ENCODE data around the gene VENTX.
A peak's percentile ranks its signal among the peaks of the same experiment; 100 is the strongest.

VENTX gene

DNA sequence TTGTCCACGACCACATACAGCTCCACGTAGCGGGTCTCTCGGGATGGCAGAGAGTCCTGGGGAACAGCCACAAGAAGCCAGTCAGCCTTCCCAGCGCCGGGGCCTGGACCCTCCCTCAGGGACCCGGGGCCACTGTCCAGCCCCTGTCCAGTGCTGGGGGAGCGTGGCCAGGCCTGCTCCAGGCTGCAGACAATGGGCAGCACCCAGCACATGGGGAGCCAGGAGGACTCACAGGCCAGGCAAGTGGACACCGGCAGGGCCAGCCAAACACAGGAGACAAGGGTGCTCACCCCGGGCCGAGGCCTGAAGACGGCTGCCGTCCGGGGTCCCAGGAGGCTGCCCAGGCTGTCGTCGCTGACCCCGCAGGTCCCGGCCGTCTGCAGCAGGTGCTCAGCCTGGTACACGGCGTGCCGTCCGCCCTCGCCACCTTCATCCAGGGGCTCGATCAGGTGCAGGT, 35.3 kb downstream of the VENTX start:
- no peak for DNase-seq (ENCODE audit: low read depth)
- no peak overlapping the region for H3K4me3 ChIP-seq (ENCODE audit: low read length)
- TF ChIP-seq, protein P1, sequence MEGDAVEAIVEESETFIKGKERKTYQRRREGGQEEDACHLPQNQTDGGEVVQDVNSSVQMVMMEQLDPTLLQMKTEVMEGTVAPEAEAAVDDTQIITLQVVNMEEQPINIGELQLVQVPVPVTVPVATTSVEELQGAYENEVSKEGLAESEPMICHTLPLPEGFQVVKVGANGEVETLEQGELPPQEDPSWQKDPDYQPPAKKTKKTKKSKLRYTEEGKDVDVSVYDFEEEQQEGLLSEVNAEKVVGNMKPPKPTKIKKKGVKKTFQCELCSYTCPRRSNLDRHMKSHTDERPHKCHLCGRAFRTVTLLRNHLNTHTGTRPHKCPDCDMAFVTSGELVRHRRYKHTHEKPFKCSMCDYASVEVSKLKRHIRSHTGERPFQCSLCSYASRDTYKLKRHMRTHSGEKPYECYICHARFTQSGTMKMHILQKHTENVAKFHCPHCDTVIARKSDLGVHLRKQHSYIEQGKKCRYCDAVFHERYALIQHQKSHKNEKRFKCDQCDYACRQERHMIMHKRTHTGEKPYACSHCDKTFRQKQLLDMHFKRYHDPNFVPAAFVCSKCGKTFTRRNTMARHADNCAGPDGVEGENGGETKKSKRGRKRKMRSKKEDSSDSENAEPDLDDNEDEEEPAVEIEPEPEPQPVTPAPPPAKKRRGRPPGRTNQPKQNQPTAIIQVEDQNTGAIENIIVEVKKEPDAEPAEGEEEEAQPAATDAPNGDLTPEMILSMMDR (IDR thresholded peaks at IDR 0.05; ENCODE audit: insufficient read depth, low read depth, low read length, missing control alignments), result no peak

DNA sequence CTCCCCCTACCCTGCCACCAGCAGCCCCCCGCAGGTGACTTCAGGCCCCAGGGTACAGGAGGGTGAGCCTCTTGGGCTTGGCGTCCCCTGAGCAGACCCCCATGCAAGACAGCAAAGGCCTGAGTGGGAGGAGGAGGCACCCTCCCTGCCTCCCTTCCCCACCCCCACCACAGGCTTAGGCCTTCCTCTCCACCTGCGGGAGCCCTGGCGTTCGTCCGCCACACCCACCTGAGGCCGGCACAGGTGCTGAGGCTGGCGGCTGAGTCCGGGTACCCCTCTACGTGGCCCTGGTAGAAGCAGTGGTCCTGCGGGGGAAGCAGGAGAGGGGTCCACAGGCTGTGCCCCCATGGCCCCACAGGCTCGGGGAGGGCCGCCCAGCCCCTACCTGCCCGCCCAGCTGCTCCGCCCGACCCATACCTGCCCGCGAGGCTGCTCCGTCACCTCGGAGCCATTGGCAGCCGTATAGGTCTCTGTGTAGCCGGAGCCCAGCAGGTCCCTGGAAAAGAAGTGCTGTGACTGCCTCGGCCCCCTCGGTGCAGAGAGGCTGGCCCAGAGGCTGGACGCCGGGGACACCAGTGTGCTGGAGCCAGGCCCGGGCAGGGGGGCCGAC, 36.0 kb downstream of the VENTX start:
- TF ChIP-seq, protein P1 (IDR thresholded peaks at IDR 0.05; ENCODE audit: insufficient read depth, low read depth, low read length, missing control alignments), result no peak
- H3K4me3 ChIP-seq (ENCODE audit: low read length), result no peak overlapping the region
- no peak for DNase-seq (ENCODE audit: low read depth)

DNA sequence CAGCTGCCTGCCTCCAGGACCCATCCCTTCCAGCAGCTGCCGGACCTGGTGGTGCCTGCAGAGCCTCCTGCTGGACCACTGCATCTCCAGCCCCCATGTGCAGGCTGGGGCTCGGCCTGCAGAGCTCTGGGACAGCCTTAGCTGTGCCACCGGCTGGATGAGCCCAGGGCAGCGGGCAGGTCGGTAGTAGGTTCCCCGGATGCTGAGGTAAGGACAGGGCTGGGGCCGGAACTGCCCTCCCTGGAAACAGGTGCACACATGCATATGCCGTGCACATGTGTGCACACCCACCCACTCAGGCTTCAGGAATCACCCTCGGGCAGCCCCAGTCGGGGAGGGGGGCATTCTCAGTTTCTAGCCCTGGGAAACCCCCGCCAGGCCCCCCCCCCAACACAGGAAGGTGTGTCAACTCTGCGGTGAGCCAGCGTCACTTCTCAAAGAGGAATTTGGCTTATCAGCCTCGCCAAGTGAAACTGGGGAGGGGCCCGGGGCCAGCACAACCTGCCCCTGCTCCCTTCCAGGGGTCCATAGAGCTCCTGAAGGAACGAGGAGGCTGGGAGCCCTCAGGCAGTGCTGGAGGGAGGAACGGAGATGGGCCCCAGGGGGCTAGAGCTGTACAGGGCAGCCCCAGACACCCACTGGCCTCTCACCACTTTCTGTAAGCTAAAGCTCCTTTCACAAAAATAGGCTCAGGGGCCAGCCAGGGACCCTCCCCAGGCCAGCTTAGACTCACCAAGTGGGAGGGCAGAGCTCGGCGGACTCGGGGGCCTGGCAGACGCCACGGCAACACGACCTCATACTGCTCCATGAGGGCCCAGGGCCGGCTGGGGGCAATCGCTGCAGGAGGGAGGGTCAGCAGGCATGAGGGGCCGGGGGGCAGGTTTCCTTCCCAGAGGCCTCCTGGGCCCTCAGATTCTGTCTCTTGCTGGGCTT, 37.4 kb downstream of the VENTX start:
- TF ChIP-seq, protein P1 (IDR thresholded peaks at IDR 0.05; ENCODE audit: insufficient read depth, low read depth, low read length, missing control alignments), result no peak
- peak; percentile 90 for DNase-seq (ENCODE audit: low read depth)
- H3K4me3 ChIP-seq (ENCODE audit: low read length), result no peak overlapping the region

DNA sequence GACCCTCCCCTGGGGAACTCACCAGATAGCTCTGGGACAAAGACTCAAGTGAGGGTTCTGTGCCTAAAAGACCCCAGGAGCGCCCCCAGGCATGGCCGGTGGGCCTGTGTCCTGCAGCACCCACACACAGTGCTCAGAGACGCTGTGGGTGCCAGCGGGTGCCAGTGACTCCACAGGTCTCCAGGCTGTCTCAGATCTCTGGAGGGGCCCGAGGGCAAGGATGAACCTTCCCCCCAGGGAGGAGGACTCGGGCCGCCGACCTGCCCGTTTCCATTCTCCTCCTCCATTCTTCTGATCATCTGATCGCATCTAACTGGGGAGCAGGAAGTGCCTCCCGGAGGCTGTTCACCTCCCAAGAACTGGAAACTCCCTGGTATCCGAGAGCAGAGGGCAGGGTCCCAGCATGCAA, 38.0 kb downstream of the VENTX start:
- peak; percentile 46 for DNase-seq (ENCODE audit: low read depth)
- no peak overlapping the region for H3K4me3 ChIP-seq (ENCODE audit: low read length)
- TF ChIP-seq, protein P1 (IDR thresholded peaks at IDR 0.05; ENCODE audit: insufficient read depth, low read depth, low read length, missing control alignments), result no peak

DNA sequence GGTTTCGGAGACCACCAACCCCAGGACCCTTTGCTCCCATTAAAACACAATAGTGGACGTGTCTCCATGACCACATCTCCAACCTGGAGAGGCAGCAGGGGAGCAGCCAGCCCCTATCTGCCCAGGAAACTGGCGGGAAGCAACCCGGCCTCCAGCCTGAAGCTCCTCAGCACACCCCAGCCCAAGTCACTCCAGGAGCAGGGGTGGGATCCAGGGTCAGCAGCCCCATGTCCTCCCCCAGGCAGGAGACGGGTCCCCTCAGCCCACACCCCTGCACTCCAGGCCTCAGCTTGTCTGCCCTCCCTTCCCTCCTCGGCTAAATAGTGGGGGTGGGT, 38.4 kb downstream of the VENTX start:
- no peak for DNase-seq (ENCODE audit: low read depth)
- H3K4me3 ChIP-seq (ENCODE audit: low read length), result no peak overlapping the region
- TF ChIP-seq, protein P1 (IDR thresholded peaks at IDR 0.05; ENCODE audit: insufficient read depth, low read depth, low read length, missing control alignments), result no peak

DNA sequence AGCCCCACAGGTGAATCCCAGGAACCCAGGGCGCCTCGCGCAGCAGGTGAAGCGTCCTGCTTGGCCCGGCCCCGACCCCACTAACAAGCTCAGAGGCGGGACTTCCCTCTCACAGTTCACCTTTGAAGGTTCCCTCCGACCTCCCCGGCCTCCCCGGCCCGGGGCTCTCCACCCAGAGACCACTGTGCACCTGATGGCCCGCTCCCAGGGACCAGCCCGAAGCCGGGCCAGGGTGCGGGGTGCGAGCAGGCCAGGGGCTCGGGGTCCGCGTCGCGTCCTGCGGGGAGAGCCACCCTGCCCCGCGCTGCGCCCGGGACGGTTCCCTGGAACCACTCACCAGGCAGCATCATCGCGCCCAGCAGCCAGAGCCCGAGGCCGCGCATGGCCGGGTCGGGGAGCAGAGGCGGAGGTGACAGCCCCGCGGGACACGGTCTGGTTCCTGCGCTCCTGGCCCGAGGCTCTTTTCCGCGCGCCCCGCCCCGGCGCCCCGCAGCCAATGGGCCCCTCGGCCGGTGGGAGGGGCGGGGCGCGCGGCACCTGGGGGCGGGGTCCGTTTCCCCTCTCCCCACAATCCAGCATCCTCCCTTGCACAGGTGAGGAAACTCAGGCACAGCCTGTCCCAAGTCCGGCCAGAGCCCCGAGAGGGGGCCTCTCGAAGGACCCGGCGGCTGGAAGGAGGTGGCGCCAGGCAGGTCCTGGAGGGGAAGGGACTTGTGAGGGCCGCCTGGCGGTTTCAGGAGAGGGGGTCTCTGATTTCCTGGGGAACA, 39.0 kb downstream of the VENTX start, which contains the start of gene ADAM8:
ADAM8 (minus strand) TSS at position 434 of the 767 bp plus-strand sequence; CDS start at position 383, 51 bp downstream.
- TF ChIP-seq, protein P1 (IDR thresholded peaks at IDR 0.05; ENCODE audit: insufficient read depth, low read depth, low read length, missing control alignments), result no peak
- H3K4me3 ChIP-seq (ENCODE audit: low read length), result peak within 1 kb of the TSS; percentile 5
- DNase-seq (ENCODE audit: low read depth), result peak; percentile 51

All from epithelial cell of esophagus (primary cell).